HFF-Myc (cell line): ENCODE results near the gene ABL2.
"Not testable (repeated sequence)": the region's sequence is repeated elsewhere in the genome, so short reads cannot be mapped to it uniquely, and the experiment has no call there.

Experiments used
- DNase-seq: peaks from one replicate; pipeline ENCODE4 v3.0.0-alpha.2; 2011; ENCODE audit warnings: low read depth; ENCODE audit errors: extremely low read depth
- H3K4me3 ChIP-seq: replicated peaks from 2 replicates; pipeline ENCODE4 v1.5.1; 2011; ENCODE audit warnings: low read depth, mild to moderate bottlenecking, control low read depth, low read length
- TF ChIP-seq, protein P1 (sequence below): IDR thresholded peaks from 2 replicates; pipeline ENCODE4 v1.5.1; 2012; ENCODE audit warnings: mild to moderate bottlenecking, low read depth, low read length, control low read depth; ENCODE audit errors: missing control alignments

ABL2 gene

DNA sequence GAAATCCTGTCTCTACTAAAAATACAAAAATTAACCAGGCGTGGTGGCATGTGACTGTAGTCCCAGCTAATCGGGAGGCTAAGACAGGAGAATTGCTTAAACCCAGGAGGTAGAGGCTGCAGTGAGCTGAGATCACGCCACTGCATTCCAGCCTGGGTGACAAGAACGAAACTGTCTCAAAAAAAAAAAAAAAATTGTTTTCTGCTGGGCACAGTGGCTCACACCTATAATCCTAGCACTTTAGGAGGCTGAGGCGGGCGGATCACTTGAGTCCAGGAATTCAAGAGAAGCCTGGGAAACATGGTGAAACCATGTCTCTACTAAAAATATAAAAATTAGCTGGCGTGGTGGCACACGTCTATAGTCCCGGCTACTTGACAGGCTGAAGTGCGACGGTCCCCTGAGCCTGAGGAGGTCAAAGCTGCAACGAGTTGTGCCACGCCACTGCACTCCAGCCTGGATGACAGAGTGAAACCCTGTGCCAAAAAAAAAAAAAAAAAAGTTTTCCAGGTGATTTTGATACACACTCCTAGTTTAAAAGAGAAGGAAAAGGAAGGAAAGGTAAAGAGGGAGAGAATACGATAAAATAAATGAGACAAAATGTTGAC is 31.7 kb downstream of the ABL2 start:
- TF ChIP-seq, protein P1, sequence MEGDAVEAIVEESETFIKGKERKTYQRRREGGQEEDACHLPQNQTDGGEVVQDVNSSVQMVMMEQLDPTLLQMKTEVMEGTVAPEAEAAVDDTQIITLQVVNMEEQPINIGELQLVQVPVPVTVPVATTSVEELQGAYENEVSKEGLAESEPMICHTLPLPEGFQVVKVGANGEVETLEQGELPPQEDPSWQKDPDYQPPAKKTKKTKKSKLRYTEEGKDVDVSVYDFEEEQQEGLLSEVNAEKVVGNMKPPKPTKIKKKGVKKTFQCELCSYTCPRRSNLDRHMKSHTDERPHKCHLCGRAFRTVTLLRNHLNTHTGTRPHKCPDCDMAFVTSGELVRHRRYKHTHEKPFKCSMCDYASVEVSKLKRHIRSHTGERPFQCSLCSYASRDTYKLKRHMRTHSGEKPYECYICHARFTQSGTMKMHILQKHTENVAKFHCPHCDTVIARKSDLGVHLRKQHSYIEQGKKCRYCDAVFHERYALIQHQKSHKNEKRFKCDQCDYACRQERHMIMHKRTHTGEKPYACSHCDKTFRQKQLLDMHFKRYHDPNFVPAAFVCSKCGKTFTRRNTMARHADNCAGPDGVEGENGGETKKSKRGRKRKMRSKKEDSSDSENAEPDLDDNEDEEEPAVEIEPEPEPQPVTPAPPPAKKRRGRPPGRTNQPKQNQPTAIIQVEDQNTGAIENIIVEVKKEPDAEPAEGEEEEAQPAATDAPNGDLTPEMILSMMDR, result no peak
- H3K4me3 ChIP-seq, result no peak overlapping the region
- no peak for DNase-seq

DNA sequence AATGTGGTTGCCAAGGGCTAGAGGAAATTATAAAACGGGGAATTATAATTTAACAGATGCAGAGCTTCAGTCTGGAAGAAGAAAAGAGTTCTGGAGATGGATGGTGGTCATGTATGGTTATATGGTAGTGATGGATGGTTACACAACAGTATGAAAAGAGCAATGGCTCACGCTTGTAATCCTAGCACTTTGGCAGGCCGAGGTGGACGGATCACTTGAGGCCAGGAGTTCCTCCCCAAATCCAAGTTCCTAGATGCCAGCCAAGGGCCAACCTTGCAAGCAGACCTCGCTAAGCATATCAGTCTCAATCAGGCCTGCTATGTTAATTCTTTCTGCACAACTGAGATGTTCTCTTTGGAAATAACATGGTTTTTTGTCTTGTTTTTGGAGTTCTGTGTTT is 33.6 kb downstream of the ABL2 start:
- H3K4me3 ChIP-seq, DNase-seq: not testable (repeated sequence)

DNA sequence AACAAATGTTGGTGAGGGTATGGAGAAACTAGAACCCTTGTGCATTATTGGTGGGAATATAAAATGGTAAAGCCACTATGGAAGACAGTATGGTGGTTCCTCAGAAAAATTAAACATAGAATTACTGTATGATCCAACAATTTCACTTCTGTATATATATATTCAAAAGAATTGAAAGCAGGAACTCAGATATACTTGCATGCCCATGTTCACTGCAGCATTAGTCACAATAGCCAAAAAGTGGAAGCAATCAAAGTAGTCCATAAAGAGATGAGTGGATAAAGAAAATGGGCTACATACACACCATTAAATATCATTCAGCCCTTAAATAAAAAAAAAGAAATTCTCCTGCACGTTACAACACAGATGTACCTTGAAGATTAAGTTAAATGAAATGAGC is 34.1 kb downstream of the ABL2 start:
- no peak overlapping the region for H3K4me3 ChIP-seq
- no peak for DNase-seq
- TF ChIP-seq, protein P1, result no peak

DNA sequence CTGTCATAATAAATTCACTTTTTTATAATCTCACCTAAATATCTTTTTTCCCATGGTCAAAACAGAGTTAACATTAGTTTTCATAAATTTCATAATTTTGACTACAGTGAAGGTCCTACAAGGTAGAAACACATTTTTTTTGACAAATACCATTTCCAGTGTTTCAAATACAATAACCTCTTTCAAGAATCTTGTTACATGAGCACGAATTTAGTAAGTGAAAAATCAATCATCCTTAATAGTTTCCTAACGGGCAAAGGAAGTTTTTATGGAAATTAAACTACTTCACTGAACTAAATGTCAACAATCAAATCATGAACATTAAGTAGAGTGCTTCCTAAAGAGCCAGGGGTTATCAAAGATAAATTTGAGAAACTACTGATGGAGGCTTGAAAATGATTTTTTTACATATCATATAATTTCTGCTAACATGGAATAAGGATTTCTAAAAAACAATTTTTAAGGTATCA is 35.4 kb downstream of the ABL2 start:
- H3K4me3 ChIP-seq, result no peak overlapping the region
- TF ChIP-seq, protein P1, result no peak
- DNase-seq, result no peak

DNA sequence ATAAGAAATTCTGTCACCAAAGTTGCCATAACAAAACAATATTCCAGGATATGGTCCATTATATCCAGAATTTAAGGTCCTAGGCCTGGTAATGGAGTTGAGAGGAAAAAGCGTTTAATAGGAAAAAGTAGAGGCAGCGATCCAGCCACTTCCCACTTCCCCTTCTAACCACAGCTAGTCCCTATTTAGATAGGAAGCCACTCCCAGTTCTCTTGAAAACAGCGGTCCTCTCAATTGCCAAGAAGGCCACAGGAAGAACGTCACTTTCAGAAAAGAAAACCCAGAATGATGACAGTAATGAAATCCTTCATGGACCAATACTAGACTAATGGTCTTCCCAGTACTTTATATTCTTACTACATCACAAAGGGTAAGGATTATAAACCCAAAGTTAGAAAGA is 38.6 kb downstream of the ABL2 start:
- TF ChIP-seq, protein P1, result no peak
- no peak overlapping the region for H3K4me3 ChIP-seq
- no peak for DNase-seq

DNA sequence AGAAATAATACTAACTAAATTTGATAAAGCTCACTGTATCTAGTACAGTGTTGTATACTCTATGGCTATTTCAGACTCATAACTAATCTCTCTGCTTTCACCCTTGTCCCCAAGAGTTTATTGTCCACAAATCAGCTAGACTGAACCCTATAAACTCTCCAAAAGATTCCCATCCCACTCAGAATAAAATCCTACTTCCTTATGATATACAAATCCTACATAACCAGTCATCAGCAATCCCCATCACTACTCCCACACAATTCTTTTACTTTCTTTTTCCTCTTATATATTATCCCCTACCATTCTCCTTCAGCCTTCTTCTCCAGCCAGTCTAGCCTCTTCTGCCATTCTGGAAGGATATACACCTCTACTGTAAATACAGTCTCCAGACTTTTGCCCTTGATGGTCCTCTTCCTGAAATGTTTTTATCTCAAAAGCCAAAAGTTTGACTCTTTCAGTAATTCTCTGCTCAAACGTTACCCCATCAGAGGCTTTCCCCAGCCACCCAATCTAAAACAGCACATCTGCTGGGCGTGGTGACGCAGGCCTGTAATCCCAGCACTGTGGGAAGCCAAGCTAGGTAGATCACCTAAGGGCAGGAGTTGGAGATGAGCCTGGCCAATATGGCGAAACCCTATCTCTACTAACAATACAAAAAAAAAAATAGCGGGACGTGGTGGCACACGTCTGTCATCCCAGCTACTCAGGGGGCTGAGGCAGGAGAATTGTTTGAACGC is 41.6 kb downstream of the ABL2 start:
- H3K4me3 ChIP-seq, result no peak overlapping the region
- TF ChIP-seq, protein P1, result no peak
- no peak for DNase-seq

DNA sequence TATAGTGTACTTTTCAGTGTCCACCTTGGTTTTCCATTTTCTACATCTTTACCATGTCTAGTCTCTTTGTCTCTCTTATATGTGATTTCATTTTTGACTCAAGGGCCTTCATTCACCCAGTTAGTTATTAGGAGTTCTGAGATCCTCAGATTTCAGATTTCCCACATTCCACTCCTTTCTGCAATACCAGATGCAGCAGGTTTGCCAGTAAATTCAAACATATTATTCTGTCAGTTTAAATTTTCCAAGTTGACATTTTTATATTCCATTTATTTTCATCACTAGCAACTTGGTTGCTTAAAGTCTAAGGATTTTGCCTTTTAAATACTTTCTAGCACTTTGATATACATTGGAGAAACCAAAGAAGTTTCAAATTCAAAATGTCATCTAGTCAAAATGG is 42.4 kb downstream of the ABL2 start:
- no peak for DNase-seq
- TF ChIP-seq, protein P1, result no peak
- no peak overlapping the region for H3K4me3 ChIP-seq
